K562 (cell line): ENCODE measurements around the gene CALHM3. TPM values are rescaled to one million over a fixed set of nuclear protein-coding genes. Genes with fewer than 3 reads are reported as not detected.

Experiments used
- FOXK2 ChIP-seq, 2 experiments: fragments of 450-650 bp; IDR thresholded peaks in 1 of 2; conservative IDR thresholded peaks in 1 of 2; 2 replicates each; pipeline ENCODE4 v1.6.1; 2016; ENCODE audit warnings: low read depth in 2 of 2, mild to moderate bottlenecking in 1 of 2
- ILK ChIP-seq: fragments of 450-650 bp; IDR thresholded peaks from 2 replicates; pipeline ENCODE4 v1.6.1; 2016; ENCODE audit warnings: missing genetic modification characterization, low read depth, mild to moderate bottlenecking, missing compliant biosample characterization, moderate library complexity, borderline replicate concordance
- JUN ChIP-seq, 2 experiments: sonication (generic) in 1 of 2; formaldehyde crosslinking in 1 of 2; IDR thresholded peaks; 2 replicates each; pipeline versions ENCODE4 v1.6.1 to v1.8.0; 2012 to 2022; ENCODE audit warnings: borderline replicate concordance in 2 of 2, mild to moderate bottlenecking in 2 of 2, improper control_type of control experiment in 1 of 2, low read depth in 1 of 2, low read length in 1 of 2, missing genetic modification reagents in 1 of 2
- KLF6 ChIP-seq: fragments of 250-450 bp; sonication (Bioruptor Pico); IDR thresholded peaks from 2 replicates; pipeline ENCODE4 v1.4.0; 2020; ENCODE audit warnings: mild to moderate bottlenecking, moderate library complexity, borderline replicate concordance
- POLR2AphosphoS2 ChIP-seq: IDR thresholded peaks from 2 replicates; pipeline ENCODE4 v1.6.1; 2012; ENCODE audit warnings: low read length, improper control_type of control experiment
- SIX5 ChIP-seq, 2 experiments: IDR thresholded peaks; 2 replicates each; pipeline ENCODE4 v1.6.1; 2011; ENCODE audit warnings: low read length in 2 of 2, borderline replicate concordance in 1 of 2, low read depth in 1 of 2, mild to moderate bottlenecking in 1 of 2, moderate library complexity in 1 of 2; ENCODE audit not compliant: insufficient read depth in 1 of 2
- YY1 ChIP-seq, 3 experiments: IDR thresholded peaks; 2 replicates each; pipeline ENCODE4 v1.6.1; 2011; ENCODE audit warnings: low read length in 2 of 3, mild to moderate bottlenecking in 2 of 3, moderate library complexity in 2 of 3, borderline replicate concordance in 1 of 3, control low read depth in 1 of 3, low read depth in 1 of 3; ENCODE audit not compliant: insufficient read depth in 3 of 3, insufficient replicate concordance in 2 of 3, control insufficient read depth in 1 of 3, insufficient read length in 1 of 3; ENCODE audit errors: extremely low read depth in 1 of 3
- polyA plus RNA-seq, 8 experiments: library from polyadenylated mRNA; depleted of rRNA in 4 of 8; stranded (reverse) in 5 of 8; unstranded in 3 of 8; fragments of >200 nt; fragmentation: Nextera tagmentation in 2 of 8; fragmentation: Illumina TruSeq in 1 of 8; extraction: Ambion mirVana in 2 of 8; extraction: Trizol in 1 of 8; gene quantifications; 2 replicates each; pipeline versions ENCODE4 v1.2.1 to v1.2.3, GENCODE V29; 2011 to 2014; ENCODE audit warnings: inconsistent platforms in 1 of 8, missing spikeins in 1 of 8
- total RNA-seq, 7 experiments: library from RNA; depleted of rRNA in 6 of 7; stranded (reverse); fragments of >200 nt in 6 of 7; fragmentation: Illumina TruSeq in 2 of 7; extraction: Trizol in 2 of 7; gene quantifications; 2 replicates each; pipeline versions ENCODE4 v1.2.1 to v1.2.3, GENCODE V29; 2011 to 2021; ENCODE audit warnings: low replicate concordance in 1 of 7
- TF ChIP-seq, protein P1 (sequence below): fragments of 200-600 bp; sonication (generic); IDR thresholded peaks from one replicate; pipeline ENCODE4 v1.6.1; 2012; ENCODE audit warnings: mild to moderate bottlenecking, low read depth, low read length, inconsistent platforms
- TF ChIP-seq, protein P2 (sequence below), 2 experiments: fragments of 450-650 bp; conservative IDR thresholded peaks; 2 replicates each; pipeline ENCODE4 v1.6.1; 2017; ENCODE audit warnings: mild to moderate bottlenecking in 2 of 2, moderate library complexity in 2 of 2
- TF ChIP-seq, protein P3 (sequence below): fragments of 450-650 bp; IDR thresholded peaks from 2 replicates; pipeline ENCODE4 v1.6.1; 2017; ENCODE audit warnings: antibody characterized with exemption

CALHM3 gene
- total and polyA plus RNA-seq, 9 of the 15 experiments (the other 6 are each of a cell fraction or from before 2014, with no cell fraction given): not detected

DNA sequence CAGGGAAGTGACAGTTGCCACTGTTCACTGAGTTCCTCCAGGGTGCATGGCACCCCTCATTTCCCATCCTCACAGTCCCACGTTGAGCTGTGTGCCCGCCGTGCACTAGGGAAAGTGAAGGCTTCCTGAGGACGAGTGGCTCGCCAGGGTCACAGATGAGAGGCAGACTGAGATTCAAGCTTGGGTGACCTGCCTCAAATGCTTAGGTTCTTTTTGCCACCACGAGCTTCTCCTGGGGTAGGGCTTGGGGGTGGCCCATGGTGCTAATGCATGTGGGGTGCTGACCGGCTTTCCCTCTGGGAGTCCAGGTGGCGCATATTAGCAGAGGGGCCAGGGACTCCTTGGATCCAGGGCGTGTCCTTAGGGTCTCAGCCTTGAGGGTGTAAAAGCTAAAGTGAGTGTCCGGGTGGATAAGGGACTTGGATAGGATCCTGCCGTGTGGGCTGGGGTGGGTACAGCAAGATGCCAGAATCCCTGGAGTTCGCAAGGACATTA is 28.8 kb downstream of the CALHM3 start (continued):
- TF ChIP-seq, protein P1, sequence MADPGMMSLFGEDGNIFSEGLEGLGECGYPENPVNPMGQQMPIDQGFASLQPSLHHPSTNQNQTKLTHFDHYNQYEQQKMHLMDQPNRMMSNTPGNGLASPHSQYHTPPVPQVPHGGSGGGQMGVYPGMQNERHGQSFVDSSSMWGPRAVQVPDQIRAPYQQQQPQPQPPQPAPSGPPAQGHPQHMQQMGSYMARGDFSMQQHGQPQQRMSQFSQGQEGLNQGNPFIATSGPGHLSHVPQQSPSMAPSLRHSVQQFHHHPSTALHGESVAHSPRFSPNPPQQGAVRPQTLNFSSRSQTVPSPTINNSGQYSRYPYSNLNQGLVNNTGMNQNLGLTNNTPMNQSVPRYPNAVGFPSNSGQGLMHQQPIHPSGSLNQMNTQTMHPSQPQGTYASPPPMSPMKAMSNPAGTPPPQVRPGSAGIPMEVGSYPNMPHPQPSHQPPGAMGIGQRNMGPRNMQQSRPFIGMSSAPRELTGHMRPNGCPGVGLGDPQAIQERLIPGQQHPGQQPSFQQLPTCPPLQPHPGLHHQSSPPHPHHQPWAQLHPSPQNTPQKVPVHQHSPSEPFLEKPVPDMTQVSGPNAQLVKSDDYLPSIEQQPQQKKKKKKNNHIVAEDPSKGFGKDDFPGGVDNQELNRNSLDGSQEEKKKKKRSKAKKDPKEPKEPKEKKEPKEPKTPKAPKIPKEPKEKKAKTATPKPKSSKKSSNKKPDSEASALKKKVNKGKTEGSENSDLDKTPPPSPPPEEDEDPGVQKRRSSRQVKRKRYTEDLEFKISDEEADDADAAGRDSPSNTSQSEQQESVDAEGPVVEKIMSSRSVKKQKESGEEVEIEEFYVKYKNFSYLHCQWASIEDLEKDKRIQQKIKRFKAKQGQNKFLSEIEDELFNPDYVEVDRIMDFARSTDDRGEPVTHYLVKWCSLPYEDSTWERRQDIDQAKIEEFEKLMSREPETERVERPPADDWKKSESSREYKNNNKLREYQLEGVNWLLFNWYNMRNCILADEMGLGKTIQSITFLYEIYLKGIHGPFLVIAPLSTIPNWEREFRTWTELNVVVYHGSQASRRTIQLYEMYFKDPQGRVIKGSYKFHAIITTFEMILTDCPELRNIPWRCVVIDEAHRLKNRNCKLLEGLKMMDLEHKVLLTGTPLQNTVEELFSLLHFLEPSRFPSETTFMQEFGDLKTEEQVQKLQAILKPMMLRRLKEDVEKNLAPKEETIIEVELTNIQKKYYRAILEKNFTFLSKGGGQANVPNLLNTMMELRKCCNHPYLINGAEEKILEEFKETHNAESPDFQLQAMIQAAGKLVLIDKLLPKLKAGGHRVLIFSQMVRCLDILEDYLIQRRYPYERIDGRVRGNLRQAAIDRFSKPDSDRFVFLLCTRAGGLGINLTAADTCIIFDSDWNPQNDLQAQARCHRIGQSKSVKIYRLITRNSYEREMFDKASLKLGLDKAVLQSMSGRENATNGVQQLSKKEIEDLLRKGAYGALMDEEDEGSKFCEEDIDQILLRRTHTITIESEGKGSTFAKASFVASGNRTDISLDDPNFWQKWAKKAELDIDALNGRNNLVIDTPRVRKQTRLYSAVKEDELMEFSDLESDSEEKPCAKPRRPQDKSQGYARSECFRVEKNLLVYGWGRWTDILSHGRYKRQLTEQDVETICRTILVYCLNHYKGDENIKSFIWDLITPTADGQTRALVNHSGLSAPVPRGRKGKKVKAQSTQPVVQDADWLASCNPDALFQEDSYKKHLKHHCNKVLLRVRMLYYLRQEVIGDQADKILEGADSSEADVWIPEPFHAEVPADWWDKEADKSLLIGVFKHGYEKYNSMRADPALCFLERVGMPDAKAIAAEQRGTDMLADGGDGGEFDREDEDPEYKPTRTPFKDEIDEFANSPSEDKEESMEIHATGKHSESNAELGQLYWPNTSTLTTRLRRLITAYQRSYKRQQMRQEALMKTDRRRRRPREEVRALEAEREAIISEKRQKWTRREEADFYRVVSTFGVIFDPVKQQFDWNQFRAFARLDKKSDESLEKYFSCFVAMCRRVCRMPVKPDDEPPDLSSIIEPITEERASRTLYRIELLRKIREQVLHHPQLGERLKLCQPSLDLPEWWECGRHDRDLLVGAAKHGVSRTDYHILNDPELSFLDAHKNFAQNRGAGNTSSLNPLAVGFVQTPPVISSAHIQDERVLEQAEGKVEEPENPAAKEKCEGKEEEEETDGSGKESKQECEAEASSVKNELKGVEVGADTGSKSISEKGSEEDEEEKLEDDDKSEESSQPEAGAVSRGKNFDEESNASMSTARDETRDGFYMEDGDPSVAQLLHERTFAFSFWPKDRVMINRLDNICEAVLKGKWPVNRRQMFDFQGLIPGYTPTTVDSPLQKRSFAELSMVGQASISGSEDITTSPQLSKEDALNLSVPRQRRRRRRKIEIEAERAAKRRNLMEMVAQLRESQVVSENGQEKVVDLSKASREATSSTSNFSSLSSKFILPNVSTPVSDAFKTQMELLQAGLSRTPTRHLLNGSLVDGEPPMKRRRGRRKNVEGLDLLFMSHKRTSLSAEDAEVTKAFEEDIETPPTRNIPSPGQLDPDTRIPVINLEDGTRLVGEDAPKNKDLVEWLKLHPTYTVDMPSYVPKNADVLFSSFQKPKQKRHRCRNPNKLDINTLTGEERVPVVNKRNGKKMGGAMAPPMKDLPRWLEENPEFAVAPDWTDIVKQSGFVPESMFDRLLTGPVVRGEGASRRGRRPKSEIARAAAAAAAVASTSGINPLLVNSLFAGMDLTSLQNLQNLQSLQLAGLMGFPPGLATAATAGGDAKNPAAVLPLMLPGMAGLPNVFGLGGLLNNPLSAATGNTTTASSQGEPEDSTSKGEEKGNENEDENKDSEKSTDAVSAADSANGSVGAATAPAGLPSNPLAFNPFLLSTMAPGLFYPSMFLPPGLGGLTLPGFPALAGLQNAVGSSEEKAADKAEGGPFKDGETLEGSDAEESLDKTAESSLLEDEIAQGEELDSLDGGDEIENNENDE: no peak
- no peak for TF ChIP-seq SIX5 (IDR thresholded peaks at IDR 0.05; ENCODE audit: borderline replicate concordance in 1 of 2, insufficient read depth in 1 of 2, low read depth in 1 of 2, low read length in 2 of 2)
- TF ChIP-seq, protein P2, sequence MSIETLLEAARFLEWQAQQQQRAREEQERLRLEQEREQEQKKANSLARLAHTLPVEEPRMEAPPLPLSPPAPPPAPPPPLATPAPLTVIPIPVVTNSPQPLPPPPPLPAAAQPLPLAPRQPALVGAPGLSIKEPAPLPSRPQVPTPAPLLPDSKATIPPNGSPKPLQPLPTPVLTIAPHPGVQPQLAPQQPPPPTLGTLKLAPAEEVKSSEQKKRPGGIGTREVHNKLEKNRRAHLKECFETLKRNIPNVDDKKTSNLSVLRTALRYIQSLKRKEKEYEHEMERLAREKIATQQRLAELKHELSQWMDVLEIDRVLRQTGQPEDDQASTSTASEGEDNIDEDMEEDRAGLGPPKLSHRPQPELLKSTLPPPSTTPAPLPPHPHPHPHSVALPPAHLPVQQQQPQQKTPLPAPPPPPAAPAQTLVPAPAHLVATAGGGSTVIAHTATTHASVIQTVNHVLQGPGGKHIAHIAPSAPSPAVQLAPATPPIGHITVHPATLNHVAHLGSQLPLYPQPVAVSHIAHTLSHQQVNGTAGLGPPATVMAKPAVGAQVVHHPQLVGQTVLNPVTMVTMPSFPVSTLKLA (conservative IDR thresholded peaks at IDR 0.05): no peak
- TF ChIP-seq ILK (tag): no peak
- no peak for TF ChIP-seq YY1 (IDR thresholded peaks at IDR 0.05; ENCODE audit: borderline replicate concordance in 1 of 3, control insufficient read depth in 1 of 3, extremely low read depth in 1 of 3, insufficient read depth in 3 of 3, insufficient read length in 1 of 3, insufficient replicate concordance in 2 of 3, low read depth in 1 of 3, low read length in 2 of 3)
- no peak for TF ChIP-seq POLR2AphosphoS2
- no peak for TF ChIP-seq KLF6 (CRISPR knock-in tag)
- TF ChIP-seq JUN (IDR thresholded peaks at IDR 0.05; ENCODE audit: borderline replicate concordance, low read depth, low read length): no peak
- no peak for TF ChIP-seq JUN (CRISPR knock-in tag; IDR thresholded peaks at IDR 0.05; ENCODE audit: borderline replicate concordance)
- TF ChIP-seq, protein P3, sequence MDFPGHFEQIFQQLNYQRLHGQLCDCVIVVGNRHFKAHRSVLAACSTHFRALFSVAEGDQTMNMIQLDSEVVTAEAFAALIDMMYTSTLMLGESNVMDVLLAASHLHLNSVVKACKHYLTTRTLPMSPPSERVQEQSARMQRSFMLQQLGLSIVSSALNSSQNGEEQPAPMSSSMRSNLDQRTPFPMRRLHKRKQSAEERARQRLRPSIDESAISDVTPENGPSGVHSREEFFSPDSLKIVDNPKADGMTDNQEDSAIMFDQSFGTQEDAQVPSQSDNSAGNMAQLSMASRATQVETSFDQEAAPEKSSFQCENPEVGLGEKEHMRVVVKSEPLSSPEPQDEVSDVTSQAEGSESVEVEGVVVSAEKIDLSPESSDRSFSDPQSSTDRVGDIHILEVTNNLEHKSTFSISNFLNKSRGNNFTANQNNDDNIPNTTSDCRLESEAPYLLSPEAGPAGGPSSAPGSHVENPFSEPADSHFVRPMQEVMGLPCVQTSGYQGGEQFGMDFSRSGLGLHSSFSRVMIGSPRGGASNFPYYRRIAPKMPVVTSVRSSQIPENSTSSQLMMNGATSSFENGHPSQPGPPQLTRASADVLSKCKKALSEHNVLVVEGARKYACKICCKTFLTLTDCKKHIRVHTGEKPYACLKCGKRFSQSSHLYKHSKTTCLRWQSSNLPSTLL: no peak
- TF ChIP-seq FOXK2 (conservative IDR thresholded peaks at IDR 0.05 in 1 of 2, IDR thresholded peaks at IDR 0.05 in 1 of 2; ENCODE audit: low read depth in 2 of 2): no peak
